IMR-90 (cell line): ENCODE results near the gene TGM6. TPM values are rescaled to one million over a fixed set of nuclear protein-coding genes. Genes with fewer than 3 reads are reported as not detected.

ENCODE experiments used
- ATAC-seq: fragments of 200-7000 bp; cut with Tn5 transposase; 2 replicates; pipeline ENCODE4 v1.9.1; 2020; ENCODE audit warnings: low read depth, mild to moderate bottlenecking, moderate library complexity
- BruUV-seq: library from RNA; stranded (reverse); fragments of 400-500 nt; replicated peaks from 2 replicates; lab custom pipeline; 2021; lab: Mats Ljungman, UMichigan
- CTCF ChIA-PET: fragments of 300-600 bp; formaldehyde crosslinking; extraction: SDS; loops from one replicate; lab custom pipeline; 2021; ENCODE audit warnings: antibody characterized with exemption; lab: Yijun Ruan, JAX
- POLR2A ChIA-PET: fragments of 300-600 bp; sonication (Branson Sonifier 250); formaldehyde crosslinking; loops from one replicate; lab custom pipeline; 2022; ENCODE audit warnings: antibody characterized with exemption; ENCODE audit not compliant: unreplicated experiment; lab: Charles Lee
- DNase-seq: peaks from one replicate; pipeline ENCODE4 v3.0.0; 2013
- H2AFZ ChIP-seq: replicated peaks from 2 replicates; pipeline ENCODE3; 2013; ENCODE audit warnings: low read length, mild to moderate bottlenecking; ENCODE audit not compliant: poor library complexity
- H2AK5ac ChIP-seq: 2 replicates; pipeline ENCODE4 v1.6.1; 2013; ENCODE audit warnings: low read depth, low read length, inconsistent platforms
- H2AK9ac ChIP-seq: replicated peaks from 2 replicates; pipeline ENCODE3; 2013; ENCODE audit warnings: mild to moderate bottlenecking, low read depth, low read length, moderate library complexity; ENCODE audit not compliant: poor library complexity
- H2BK120ac ChIP-seq: 2 replicates; pipeline ENCODE4 v1.6.1; 2013; ENCODE audit warnings: low read depth, low read length, inconsistent platforms
- H2BK15ac ChIP-seq: 3 replicates; pipeline ENCODE4 v1.6.1; 2013; ENCODE audit warnings: low read depth, low read length, inconsistent platforms
- H2BK20ac ChIP-seq: 2 replicates; pipeline ENCODE4 v1.6.1; 2013; ENCODE audit warnings: low read depth, mild to moderate bottlenecking, inconsistent platforms, low read length, moderate library complexity
- H2BK5ac ChIP-seq: 2 replicates; pipeline ENCODE4 v1.6.1; 2013; ENCODE audit warnings: mild to moderate bottlenecking, low read depth, low read length, inconsistent platforms; ENCODE audit not compliant: poor library complexity, severe bottlenecking
- H3K14ac ChIP-seq: replicated peaks from 2 replicates; pipeline ENCODE4 v1.6.1; 2013; ENCODE audit warnings: low read depth, low read length, inconsistent platforms
- H3K18ac ChIP-seq: 2 replicates; pipeline ENCODE4 v1.6.1; 2013; ENCODE audit warnings: low read depth, low read length, control low read depth
- H3K23ac ChIP-seq: 2 replicates; pipeline ENCODE4 v1.6.1; 2013; ENCODE audit warnings: low read depth, low read length, inconsistent platforms
- H3K27ac ChIP-seq: 2 replicates; pipeline ENCODE4 v1.5.1; 2013; ENCODE audit warnings: mild to moderate bottlenecking, control low read depth, low read length; ENCODE audit not compliant: insufficient read depth
- H3K27me3 ChIP-seq: 2 replicates; pipeline ENCODE4 v1.6.1; 2013; ENCODE audit warnings: low read length; ENCODE audit not compliant: control insufficient read depth, insufficient read depth
- H3K36me3 ChIP-seq: 2 replicates; pipeline ENCODE4 v1.6.1; 2013; ENCODE audit warnings: low read length, mixed read lengths; ENCODE audit not compliant: control insufficient read depth, insufficient read depth
- H3K4ac ChIP-seq: 2 replicates; pipeline ENCODE4 v1.6.1; 2013; ENCODE audit warnings: low read depth, low read length, inconsistent platforms
- H3K4me1 ChIP-seq: 2 replicates; pipeline ENCODE4 v1.6.1; 2013; ENCODE audit warnings: low read length, mixed read lengths; ENCODE audit not compliant: control insufficient read depth, insufficient read depth
- H3K4me2 ChIP-seq: 2 replicates; pipeline ENCODE4 v1.6.1; 2013; ENCODE audit warnings: low read depth, mild to moderate bottlenecking, control low read depth, low read length, moderate library complexity
- H3K4me3 ChIP-seq: 2 replicates; pipeline ENCODE4 v1.5.1; 2013; ENCODE audit warnings: low read depth, mild to moderate bottlenecking, control low read depth, low read length, moderate library complexity; ENCODE audit not compliant: insufficient read depth
- H3K56ac ChIP-seq: 2 replicates; pipeline ENCODE4 v1.6.1; 2013; ENCODE audit warnings: low read length, inconsistent platforms; ENCODE audit not compliant: insufficient read depth; ENCODE audit errors: extremely low read depth
- H3K79me1 ChIP-seq, 2 experiments: 2 replicates each; pipeline ENCODE4 v1.6.1; 2013; ENCODE audit warnings: low read length in 2 of 2, inconsistent platforms in 1 of 2, low read depth in 1 of 2
- H3K9ac ChIP-seq: 2 replicates; pipeline ENCODE4 v1.6.1; 2013; ENCODE audit warnings: low read depth, low read length, control low read depth
- H3K9me1 ChIP-seq: 2 replicates; pipeline ENCODE4 v1.6.1; 2013; ENCODE audit warnings: low read length, inconsistent platforms; ENCODE audit not compliant: insufficient read depth
- H3K9me3 ChIP-seq: 2 replicates; pipeline ENCODE4 v1.6.1; 2013; ENCODE audit warnings: low read length; ENCODE audit not compliant: control insufficient read depth, insufficient read depth
- H4K20me1 ChIP-seq: 2 replicates; pipeline ENCODE4 v1.6.1; 2013; ENCODE audit warnings: low read length, inconsistent platforms; ENCODE audit not compliant: insufficient read depth
- H4K5ac ChIP-seq: 2 replicates; pipeline ENCODE4 v1.6.1; 2013; ENCODE audit warnings: mild to moderate bottlenecking, low read depth, low read length, control low read depth
- H4K8ac ChIP-seq, 2 experiments: 2 replicates each; pipeline ENCODE4 v1.6.1; 2013; ENCODE audit warnings: low read depth in 2 of 2, low read length in 2 of 2, control low read depth in 1 of 2, inconsistent platforms in 1 of 2
- H4K91ac ChIP-seq: 2 replicates; pipeline ENCODE4 v1.6.1; 2013; ENCODE audit warnings: low read depth, low read length, inconsistent platforms; ENCODE audit not compliant: insufficient read depth
- BHLHE40 ChIP-seq: fragments of 150-350 bp; IDR thresholded peaks from 2 replicates; pipeline ENCODE4 v1.6.1; 2016; ENCODE audit warnings: mild to moderate bottlenecking, low read depth, low read length
- CEBPB ChIP-seq: IDR thresholded peaks from 2 replicates; pipeline ENCODE4 v1.6.1; 2012; ENCODE audit warnings: low read depth, low read length, improper control_type of control experiment
- CHD1 ChIP-seq: IDR thresholded peaks from 2 replicates; pipeline ENCODE4 v1.6.1; 2012; ENCODE audit warnings: low read depth, low read length, improper control_type of control experiment
- FOS ChIP-seq: fragments of 150-350 bp; IDR thresholded peaks from 2 replicates; pipeline ENCODE4 v1.6.1; 2016; ENCODE audit warnings: low read depth, low read length
- MAFK ChIP-seq: IDR thresholded peaks from 2 replicates; pipeline ENCODE4 v1.6.1; 2012; ENCODE audit warnings: low read depth, low read length, improper control_type of control experiment
- MAZ ChIP-seq: IDR thresholded peaks from 2 replicates; pipeline ENCODE4 v1.6.1; 2012; ENCODE audit warnings: low read depth, mild to moderate bottlenecking, low read length, improper control_type of control experiment, moderate library complexity, borderline replicate concordance
- MXI1 ChIP-seq: IDR thresholded peaks from 2 replicates; pipeline ENCODE4 v1.6.1; 2012; ENCODE audit warnings: low read depth, mild to moderate bottlenecking, low read length, moderate library complexity, borderline replicate concordance
- NFE2L2 ChIP-seq: fragments of 150-350 bp; IDR thresholded peaks from 2 replicates; pipeline ENCODE4 v1.6.1; 2016; ENCODE audit warnings: low read depth, mild to moderate bottlenecking, low read length
- POLR2A ChIP-seq: IDR thresholded peaks from 2 replicates; pipeline ENCODE4 v1.6.1; 2012; ENCODE audit warnings: mild to moderate bottlenecking, low read depth, low read length
- RAD21 ChIP-seq: IDR thresholded peaks from 2 replicates; pipeline ENCODE4 v1.6.1; 2012; ENCODE audit warnings: low read length, improper control_type of control experiment
- RCOR1 ChIP-seq: IDR thresholded peaks from 2 replicates; pipeline ENCODE4 v1.6.1; 2012; ENCODE audit warnings: mild to moderate bottlenecking, low read length, improper control_type of control experiment; ENCODE audit not compliant: insufficient replicate concordance
- RFX5 ChIP-seq: IDR thresholded peaks from 2 replicates; pipeline ENCODE4 v1.8.0; 2012; ENCODE audit warnings: low read depth, mild to moderate bottlenecking, low read length, moderate library complexity
- SMC3 ChIP-seq: fragments of 150-350 bp; IDR thresholded peaks from 2 replicates; pipeline ENCODE4 v1.6.1; 2016; ENCODE audit warnings: low read depth, mild to moderate bottlenecking, antibody characterized with exemption, low read length, moderate library complexity
- WGBS, 2 experiments: methylation state at CpG; one replicate each; pipeline versions ENCODE4 v1.1.5 to v1.1.7; 2013; ENCODE audit warnings: missing lambda C conversion rate in 2 of 2; ENCODE audit not compliant: insufficient read length in 1 of 2; ENCODE audit errors: extremely low coverage in 2 of 2; 5-methylcytosine and 5-hydroxymethylcytosine counted together
- dilution Hi-C: fragments of 300-500 bp; cut with HindIII; formaldehyde crosslinking; loops from one replicate; pipeline ENCODE4 v1.14.3; 2018; ENCODE audit warnings: low sequenced_read_pairs; ENCODE audit not compliant: unreplicated experiment
- in situ Hi-C: fragments of 300-500 bp; cut with MboI; formaldehyde crosslinking; loops from 3 replicates; pipeline ENCODE4 v1.14.3; 2019; ENCODE audit warnings: low sequenced_read_pairs, inconsistent platforms, mixed read lengths
- intact Hi-C: fragments of 100-400 bp; cut with micrococcal nuclease; formaldehyde crosslinking; loops from 2 replicates; pipeline ENCODE4 v1.10.0; 2022
- polyA plus RNA-seq, 3 experiments: library from polyadenylated mRNA; depleted of rRNA; stranded (reverse); fragments of >200 nt; gene quantifications; 2 replicates each; pipeline ENCODE4 v1.2.3, GENCODE V29; 2012; ENCODE audit warnings: low replicate concordance in 1 of 3
- total RNA-seq: library from RNA; depleted of rRNA; stranded (reverse); fragments of >200 nt; gene quantifications from 2 replicates; pipeline ENCODE4 v1.2.3, GENCODE V29; 2012
- TF ChIP-seq, protein P1 (sequence below): fragments of 150-350 bp; IDR thresholded peaks from 2 replicates; pipeline ENCODE4 v1.6.1; 2017; ENCODE audit warnings: mild to moderate bottlenecking, antibody characterized with exemption, low read length, low read depth
- TF ChIP-seq, protein P2 (sequence below): conservative IDR thresholded peaks from 2 replicates; pipeline ENCODE4 v1.5.1; 2012; ENCODE audit warnings: mild to moderate bottlenecking, low read depth, low read length, improper control_type of control experiment
- TF ChIP-seq, protein P3 (sequence below): fragments of 150-350 bp; IDR thresholded peaks from 2 replicates; pipeline ENCODE4 v1.6.1; 2016; ENCODE audit warnings: low read depth, mild to moderate bottlenecking, low read length, moderate library complexity, borderline replicate concordance

Gene TGM6
- total and polyA plus RNA-seq, 2 of the 4 experiments (the other 2 are of a cell fraction): not detected

DNA sequence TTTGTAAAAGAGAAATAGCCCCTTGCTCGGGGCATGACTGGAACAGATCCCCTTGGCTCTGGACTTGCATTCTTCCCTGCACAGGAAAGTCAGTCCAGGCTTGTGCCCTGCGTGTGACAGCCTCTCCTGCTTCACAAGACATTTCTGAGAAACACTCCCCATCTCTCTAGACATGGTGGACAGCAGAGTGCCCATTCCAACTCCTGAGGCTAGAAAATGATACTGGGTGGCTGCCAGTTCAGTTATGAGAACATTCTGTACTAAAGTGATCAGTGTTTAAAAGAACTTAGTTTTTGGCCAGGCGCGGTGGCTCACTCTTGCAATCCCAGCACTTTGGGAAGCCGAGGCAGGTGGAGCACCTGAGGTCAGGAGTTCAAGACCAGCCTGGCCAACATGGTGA lies 43.6 kb upstream of the TGM6 start:
- no peak overlapping the region for H4K91ac ChIP-seq
- no peak overlapping the region for H3K4me3 ChIP-seq
- H2AK9ac ChIP-seq: no peak overlapping the region
- H4K20me1 ChIP-seq: no peaks in the 10 kb centered on the region
- no peak overlapping the region for H3K4me2 ChIP-seq
- no peak overlapping the region for H2AFZ ChIP-seq
- H3K4ac ChIP-seq: no peak overlapping the region
- TF ChIP-seq MAZ: no peak
- no peak for TF ChIP-seq NFE2L2
- TF ChIP-seq POLR2A: no peak
- no peak for TF ChIP-seq RAD21
- TF ChIP-seq CEBPB: no peak
- no peak for TF ChIP-seq CHD1
- no peak for TF ChIP-seq BHLHE40
- no peak for TF ChIP-seq SMC3
- TF ChIP-seq RFX5: no peak
- TF ChIP-seq, protein P1, sequence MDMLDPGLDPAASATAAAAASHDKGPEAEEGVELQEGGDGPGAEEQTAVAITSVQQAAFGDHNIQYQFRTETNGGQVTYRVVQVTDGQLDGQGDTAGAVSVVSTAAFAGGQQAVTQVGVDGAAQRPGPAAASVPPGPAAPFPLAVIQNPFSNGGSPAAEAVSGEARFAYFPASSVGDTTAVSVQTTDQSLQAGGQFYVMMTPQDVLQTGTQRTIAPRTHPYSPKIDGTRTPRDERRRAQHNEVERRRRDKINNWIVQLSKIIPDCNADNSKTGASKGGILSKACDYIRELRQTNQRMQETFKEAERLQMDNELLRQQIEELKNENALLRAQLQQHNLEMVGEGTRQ: no peak
- no peak for TF ChIP-seq RCOR1
- TF ChIP-seq MAFK: no peak
- TF ChIP-seq, protein P2, sequence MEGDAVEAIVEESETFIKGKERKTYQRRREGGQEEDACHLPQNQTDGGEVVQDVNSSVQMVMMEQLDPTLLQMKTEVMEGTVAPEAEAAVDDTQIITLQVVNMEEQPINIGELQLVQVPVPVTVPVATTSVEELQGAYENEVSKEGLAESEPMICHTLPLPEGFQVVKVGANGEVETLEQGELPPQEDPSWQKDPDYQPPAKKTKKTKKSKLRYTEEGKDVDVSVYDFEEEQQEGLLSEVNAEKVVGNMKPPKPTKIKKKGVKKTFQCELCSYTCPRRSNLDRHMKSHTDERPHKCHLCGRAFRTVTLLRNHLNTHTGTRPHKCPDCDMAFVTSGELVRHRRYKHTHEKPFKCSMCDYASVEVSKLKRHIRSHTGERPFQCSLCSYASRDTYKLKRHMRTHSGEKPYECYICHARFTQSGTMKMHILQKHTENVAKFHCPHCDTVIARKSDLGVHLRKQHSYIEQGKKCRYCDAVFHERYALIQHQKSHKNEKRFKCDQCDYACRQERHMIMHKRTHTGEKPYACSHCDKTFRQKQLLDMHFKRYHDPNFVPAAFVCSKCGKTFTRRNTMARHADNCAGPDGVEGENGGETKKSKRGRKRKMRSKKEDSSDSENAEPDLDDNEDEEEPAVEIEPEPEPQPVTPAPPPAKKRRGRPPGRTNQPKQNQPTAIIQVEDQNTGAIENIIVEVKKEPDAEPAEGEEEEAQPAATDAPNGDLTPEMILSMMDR: no peak
- TF ChIP-seq FOS: no peak
- TF ChIP-seq, protein P3, sequence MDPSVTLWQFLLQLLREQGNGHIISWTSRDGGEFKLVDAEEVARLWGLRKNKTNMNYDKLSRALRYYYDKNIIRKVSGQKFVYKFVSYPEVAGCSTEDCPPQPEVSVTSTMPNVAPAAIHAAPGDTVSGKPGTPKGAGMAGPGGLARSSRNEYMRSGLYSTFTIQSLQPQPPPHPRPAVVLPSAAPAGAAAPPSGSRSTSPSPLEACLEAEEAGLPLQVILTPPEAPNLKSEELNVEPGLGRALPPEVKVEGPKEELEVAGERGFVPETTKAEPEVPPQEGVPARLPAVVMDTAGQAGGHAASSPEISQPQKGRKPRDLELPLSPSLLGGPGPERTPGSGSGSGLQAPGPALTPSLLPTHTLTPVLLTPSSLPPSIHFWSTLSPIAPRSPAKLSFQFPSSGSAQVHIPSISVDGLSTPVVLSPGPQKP: no peak
- TF ChIP-seq MXI1: no peak
- H3K23ac ChIP-seq: no peak overlapping the region
- no peak overlapping the region for H3K27ac ChIP-seq
- ATAC-seq (no peak), DNase-seq (no peak)
- H3K4me1 ChIP-seq: no peaks in the 10 kb centered on the region
- no peak overlapping the region for H3K14ac ChIP-seq
- H2BK15ac ChIP-seq: no peak overlapping the region
- H3K36me3 ChIP-seq: no peaks in the 10 kb centered on the region
- H3K27me3 ChIP-seq: peaks cover 8% of the 10 kb centered on the region
- no peak overlapping the region for H4K5ac ChIP-seq
- H2AK5ac ChIP-seq: no peak overlapping the region
- H2BK120ac ChIP-seq: no peak overlapping the region
- no peaks in the 10 kb centered on the region for H3K9me3 ChIP-seq
- CTCF ChIA-PET: no interaction called here
- no peak overlapping the region for H4K8ac ChIP-seq
- intact Hi-C loops: no loop called here
- H3K9me1 ChIP-seq: no peaks in the 10 kb centered on the region
- H3K79me1 ChIP-seq: no peaks in the 10 kb centered on the region
- POLR2A ChIA-PET: no interaction called here
- no peak overlapping the region for H3K9ac ChIP-seq
- H2BK5ac ChIP-seq: no peak overlapping the region
- no CpG with 5 or more reads among the region's 5 CpGs for WGBS, 2 experiments
- dilution Hi-C loops: no loop called here
- no peak overlapping the region for H3K18ac ChIP-seq
- H2BK20ac ChIP-seq: no peak overlapping the region
- in situ Hi-C loops: no loop called here
- no TSS peak for BruUV-seq
- H3K56ac ChIP-seq: no peak overlapping the region
